AG08395 (cell line): ENCODE measurements around the gene ALDOB.
"Not testable (repeated sequence)": the region's sequence is repeated elsewhere in the genome, so short reads cannot be mapped to it uniquely, and the experiment has no call there.

Source experiments
- DNase-seq: peaks from one replicate; pipeline ENCODE4 v3.0.0; 2012; ENCODE audit warnings: mixed read lengths, low spot score

ALDOB gene

DNA sequence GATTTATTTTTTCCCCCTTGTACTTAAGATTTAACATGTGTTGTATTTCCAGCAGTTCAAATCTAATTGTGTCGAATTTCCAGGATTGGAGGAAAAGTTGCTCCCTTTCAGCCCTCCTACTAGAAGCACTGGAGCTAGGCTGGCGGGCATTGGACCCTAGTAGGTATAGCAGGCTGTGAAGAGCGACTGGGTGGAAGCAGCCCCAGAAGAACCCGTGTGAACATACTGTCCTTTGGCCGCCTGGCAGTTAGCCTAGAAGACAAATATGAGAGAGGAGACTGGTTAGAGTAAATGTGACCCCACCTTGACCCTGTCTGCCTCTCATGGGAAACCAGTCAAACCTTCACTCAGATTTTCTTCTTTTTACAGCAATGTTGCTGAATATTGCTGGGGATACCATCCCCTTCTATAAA is 13.9 kb downstream of the ALDOB start:
- DNase-seq = no peak

DNA sequence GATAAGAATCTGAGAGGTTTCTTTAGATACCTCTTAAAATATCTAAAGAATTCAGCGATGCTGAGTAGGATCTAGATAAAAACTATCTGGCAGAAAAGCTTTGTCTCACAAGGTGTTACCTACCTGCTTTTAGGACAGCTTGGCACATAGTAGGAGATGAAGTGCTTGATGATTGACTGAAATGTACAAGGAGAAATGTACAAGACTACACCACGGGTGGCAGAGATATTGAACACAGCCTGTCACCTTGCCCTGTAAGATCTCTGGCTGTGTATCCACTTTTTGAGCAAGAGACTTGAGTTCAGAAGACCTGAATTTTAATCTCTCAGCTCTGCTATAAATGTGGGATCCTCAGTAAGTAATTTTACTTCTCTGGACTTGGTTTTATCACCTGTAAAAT is 15.7 kb downstream of the ALDOB start:
- DNase-seq = no peak

DNA sequence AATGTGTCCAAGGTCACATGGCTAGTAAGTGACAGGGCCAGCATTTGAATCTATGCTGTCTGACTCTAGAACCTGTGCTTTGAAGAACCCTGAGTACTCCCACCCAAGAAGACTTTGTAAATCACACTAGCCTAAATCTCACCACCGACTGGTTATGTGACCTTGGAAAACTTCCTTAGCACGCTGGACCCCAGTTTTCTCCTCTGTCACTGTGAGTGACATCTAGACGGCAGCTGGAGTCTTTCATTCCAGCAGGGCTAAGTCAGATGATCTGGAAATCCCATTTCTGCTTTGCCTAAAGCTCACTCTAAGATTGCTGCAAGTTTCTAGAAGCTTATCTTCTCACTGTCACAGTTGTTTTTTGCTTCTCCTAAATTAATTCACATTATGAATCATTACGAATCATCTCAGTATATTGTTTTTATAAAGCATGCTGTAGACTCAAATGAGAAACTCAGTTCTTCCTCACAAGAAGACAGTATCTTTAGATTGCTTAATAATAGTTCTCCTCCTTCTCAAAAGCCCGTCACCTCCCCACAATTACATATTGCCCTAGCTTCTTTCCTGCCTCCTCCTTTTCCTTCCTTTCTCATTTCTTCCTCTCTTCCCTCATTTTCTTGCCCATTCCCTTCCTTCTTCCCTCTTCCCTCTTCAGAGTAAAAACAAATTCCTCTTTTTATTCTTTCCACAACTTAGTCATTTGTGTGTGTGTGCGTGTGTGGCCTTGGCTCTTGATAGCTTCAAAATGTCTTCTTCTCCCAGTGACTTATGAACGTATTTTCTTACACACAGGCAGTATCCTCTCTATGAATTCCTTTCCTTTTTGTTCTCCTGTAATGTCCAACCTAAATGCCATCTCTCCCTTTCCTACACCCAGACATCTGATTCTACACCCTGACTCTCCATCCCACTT is 16.8 kb downstream of the ALDOB start:
- DNase-seq = no peak

DNA sequence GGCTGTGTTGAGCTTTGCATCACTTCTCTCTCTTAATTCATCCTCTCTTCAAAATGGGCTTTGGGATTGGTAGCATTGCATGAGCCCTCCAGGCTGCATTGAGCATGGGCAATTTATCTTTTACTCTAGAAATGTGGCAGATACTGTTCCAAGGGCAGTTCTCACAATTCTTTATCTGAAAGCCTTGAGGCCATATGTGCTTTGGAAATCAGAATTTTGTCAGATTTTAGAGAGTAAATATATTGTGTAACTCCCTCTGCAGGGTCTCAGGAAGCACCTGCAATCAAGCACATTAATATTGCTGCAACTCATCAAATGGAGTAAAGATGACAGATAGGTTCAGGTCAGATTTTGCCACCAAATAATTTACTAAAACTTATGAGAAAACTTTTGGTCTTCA is 17.6 kb downstream of the ALDOB start:
- DNase-seq = no peak

DNA sequence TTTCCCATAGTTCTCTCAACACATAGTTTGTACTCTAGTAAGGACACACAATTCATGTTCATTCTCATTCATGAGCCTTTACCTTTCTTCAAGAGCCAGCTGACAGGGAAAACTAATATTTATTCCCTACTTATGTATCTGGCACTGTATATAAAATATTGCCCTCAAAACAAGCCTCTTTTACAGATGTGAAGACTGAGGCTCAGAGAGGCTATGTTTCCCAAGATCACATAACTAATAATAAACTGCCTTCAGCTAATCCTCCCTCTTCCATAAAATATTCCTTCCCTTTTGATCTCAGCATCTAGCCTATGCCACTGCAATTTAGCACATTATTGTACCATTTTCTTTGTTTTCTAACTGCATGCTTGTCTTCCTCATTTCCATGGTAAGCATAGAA is 18.2 kb downstream of the ALDOB start:
- DNase-seq = no peak

DNA sequence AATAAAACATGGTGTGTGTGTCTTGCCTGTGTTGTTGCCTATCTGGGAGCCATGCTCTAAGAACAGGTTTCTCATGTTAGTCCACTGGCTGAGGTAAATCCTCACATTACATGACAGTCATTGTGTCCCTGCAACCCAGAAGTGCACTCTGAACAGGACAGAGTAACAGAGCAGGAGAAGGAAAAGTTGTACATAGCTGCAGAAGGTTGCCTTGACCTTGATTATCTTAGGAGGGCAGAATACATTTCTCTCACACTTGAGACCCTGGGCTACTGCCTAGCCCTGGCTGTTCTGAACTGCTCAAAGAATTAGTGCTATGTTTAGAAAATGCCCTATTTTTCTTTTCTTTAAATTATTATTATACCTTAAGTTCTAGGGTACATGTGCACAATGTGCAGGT is 20.0 kb downstream of the ALDOB start:
- DNase-seq = no peak

DNA sequence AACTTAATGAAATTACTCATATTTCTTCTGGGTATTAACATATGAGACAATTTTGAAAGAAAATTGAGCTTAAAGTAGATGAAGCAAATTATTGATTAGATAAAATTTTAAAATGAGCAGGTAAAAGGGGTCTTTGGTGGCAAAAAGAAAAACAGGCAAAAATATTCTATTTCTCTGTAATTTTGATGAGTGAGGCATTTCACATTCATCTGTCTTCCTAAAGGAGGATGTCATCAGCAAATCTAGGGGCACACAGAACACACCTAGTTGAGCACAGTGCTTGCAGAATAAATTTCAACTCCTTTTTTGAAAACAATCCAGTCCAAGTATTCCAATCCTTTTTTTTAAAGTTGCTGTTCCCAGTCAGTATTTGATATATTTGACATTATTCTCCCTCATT is 20.7 kb downstream of the ALDOB start:
- no peak for DNase-seq

DNA sequence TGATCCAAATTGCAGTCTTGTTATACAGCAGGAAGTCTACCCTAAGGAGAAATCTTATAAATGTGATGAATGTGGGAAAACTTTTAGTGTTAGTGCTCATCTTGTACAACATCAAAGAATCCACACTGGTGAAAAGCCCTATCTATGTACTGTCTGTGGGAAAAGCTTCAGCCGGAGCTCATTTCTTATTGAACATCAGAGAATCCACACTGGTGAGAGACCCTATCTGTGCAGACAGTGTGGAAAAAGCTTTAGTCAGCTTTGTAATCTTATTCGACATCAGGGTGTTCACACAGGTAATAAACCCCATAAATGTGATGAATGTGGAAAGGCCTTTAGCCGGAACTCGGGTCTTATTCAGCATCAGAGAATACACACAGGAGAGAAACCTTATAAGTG is 26.5 kb downstream of the ALDOB start:
- no peak for DNase-seq

DNA sequence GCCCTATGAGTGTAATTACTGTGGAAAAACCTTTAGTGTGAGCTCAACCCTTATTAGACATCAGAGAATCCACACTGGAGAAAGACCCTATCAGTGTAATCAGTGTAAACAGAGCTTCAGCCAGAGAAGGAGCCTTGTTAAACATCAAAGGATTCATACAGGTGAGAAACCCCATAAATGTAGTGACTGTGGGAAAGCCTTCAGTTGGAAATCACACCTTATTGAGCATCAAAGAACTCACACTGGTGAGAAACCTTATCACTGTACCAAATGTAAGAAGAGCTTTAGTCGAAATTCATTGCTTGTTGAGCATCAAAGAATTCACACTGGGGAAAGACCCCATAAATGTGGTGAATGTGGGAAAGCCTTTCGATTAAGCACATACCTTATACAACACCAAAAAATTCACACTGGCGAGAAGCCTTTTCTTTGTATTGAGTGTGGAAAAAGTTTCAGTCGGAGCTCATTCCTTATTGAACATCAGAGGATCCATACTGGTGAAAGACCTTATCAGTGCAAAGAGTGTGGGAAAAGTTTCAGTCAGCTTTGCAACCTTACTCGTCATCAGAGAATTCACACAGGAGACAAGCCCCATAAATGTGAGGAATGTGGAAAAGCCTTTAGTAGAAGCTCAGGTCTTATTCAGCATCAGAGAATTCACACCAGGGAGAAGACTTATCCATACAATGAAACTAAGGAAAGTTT is 27.0 kb downstream of the ALDOB start:
- no peak for DNase-seq

DNA sequence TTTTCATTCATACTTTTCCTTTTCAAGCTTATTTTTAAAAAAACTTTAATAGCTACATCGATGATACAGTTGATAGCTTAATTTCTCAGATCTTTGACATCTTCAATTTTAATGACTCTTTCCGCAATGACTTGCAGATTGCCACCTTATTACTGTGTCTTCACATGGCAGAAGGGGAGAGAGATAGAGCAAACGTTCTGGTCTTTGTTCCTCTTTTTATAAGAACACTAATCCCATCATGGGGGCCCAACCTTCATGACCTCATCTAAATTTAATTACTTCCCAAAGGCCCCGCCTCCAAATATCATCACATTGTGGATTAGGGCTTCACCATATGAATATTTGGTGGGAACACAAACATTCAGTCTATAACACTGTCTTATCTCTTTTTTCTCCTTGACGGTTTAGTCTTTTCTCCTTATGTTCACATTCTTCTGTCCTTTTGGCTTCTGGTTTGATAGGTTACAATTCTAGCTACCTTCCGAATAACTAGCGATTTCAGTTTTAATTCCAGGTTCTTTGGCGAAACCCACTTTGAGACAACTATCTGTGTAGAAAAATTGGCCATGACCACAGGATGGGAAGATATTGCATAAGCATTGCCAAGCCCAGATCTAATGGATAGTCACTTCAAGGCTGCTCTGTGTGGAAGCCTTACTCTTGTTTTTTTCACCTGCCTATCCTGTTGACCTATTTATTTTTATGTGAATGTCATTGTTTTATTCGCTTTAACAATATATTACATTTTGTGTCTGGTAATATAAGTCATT is 31.9 kb downstream of the ALDOB start:
- no peak for DNase-seq

DNA sequence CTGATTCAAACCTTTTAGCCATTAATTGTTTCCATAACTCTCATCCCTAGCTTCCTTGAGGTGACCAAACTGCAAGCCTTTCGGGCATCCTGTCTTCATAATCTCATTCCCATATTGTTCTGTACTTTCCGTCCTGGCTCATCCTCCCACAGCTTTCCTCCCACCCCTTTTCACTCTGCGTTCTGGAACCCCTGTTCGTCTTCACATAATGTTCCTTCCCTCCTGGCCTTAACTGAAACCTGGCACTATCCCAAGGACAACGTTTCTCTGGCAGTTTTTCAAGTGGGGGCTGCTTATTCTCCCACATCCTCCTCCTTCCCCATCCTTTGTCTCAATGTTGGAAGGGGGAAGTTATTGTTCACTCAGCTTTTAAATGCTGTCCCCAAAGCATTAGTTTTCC is 35.5 kb downstream of the ALDOB start:
- DNase-seq = no peak

DNA sequence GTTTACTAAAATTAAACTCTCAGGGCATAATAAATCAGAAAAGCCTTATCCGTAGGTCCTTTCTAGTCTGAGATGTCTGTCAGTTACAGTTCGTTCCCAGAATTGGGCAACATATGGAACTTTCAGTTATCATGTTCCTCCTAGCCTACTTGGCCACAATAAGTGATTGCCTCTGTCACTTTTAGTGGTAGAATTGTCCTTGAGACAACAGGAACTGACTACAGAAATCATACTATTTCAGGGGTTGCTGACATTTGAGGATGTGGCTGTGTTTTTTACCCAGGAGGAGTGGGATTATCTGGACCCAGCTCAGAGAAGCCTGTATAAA is 36.0 kb downstream of the ALDOB start:
- DNase-seq = no peak

DNA sequence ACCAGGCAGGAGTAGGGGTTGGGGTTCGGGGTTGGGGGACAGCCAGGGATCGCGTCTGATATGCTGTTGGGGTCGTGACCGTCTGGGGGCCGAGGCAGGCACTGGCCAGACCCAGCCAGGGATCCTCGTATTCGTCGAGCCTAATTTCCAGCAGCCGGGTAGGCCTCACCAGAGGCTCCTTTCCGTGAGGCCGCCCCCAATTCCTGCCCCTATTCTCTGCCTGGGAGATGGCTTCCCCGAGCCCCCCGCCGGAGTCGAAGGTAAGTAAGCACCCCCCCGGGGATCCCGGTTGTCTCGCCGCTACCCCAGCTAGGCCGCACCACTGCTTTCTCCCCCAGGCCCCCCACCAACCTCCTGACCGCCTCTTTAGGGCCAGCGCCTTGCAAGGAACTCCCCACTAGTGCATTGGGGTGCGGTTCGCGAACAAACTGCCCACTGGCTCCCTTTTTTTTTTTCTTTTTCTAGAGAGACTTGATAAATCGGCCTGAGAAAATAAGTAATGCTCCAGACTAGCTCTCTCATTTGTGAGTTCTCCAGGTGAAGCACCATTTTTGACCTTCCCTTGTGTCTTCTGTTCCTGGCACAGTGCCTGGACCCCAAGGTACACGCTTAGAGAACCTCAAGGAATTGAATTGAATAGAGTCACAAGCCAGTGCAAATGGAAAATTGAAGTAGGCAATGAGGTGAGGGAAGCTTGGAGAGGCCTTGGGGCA is 36.5 kb downstream of the ALDOB start:
- DNase-seq = peak; percentile 11

DNA sequence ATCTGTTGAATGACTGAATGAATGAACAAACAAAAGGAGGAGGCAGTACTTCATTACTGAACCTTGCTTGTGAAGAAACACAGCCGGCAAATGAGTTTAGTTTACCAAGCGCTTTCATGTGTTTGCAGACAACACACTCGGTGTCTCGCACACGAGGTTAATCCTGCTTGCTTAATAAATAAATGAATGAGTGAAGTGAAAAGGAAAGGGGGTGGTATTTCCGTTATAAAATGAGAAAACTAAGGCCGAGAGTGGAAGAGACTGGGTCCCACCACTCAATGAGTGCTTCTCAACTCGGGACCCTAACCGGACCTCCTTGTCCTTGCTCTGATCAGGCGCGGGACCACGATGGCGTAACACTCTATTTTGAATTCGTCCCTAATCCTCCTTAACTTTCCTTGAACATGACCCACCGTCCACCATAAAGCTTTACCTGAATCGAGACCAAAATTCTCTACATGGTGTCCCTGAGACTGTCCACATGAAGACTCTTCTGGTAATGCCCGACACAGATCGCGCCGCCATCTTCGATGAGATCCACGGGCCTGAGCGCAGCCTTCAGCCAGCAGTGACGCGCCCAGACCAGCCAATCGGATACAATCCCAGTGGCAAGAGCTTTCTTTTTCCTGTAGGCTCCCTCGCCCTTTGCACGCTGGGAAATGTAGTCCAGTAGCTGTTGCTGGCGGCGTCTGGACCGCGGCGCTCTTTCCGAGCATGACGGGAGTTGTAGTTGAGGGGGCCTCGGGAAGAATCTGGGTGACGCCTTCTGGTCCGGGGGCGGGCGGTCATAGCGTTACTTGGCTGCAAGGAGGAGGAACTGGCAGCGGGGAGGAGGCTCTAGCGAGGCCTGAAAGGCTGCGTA is 37.3 kb downstream of the ALDOB start, which contains the start of the genes MRPL50 and ZNF189:
Gene MRPL50 (minus strand): TSS at position 551 of the 862 bp plus-strand sequence. CDS start 26 bp downstream, at position 525.
Gene ZNF189 (plus strand): TSS at position 784 of the 862 bp plus-strand sequence. CDS start 306 bp downstream, outside the sequence.
- peak; percentile 98 for DNase-seq

DNA sequence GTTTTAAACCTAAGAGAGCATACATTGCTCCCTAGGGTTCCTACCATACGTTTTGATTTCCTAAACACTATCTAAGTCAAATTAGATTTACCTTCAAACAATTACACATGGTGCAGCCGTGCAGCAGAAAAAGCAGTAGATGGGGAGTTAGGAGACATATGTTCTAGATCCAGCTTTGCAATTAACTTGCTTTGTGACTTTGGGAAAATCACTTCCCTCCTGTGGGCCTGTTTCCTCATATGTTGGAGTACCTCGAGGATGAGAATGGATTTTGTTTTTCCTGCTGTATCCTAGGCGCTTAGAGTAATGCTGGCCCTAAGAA is 37.9 kb downstream of the ALDOB start:
- no peak for DNase-seq

DNA sequence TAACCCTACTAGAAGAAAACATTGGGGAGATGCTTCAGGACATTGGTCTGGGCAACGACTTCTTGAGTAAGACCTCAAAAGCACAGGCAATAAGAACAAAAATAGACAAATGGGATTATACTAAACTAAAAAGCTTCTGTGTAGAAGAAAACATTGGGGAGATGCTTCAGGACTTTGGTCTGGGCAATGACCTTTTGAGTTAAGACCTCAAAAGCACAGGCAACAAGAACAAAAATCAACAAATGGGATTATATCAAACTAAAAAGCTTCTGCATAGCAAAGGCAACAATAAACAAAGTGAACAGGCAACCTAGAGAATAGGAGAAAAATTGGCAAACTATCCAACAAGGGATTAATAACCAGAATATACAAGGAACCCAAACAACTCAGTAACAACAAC is 40.9 kb downstream of the ALDOB start:
- no peak for DNase-seq

DNA sequence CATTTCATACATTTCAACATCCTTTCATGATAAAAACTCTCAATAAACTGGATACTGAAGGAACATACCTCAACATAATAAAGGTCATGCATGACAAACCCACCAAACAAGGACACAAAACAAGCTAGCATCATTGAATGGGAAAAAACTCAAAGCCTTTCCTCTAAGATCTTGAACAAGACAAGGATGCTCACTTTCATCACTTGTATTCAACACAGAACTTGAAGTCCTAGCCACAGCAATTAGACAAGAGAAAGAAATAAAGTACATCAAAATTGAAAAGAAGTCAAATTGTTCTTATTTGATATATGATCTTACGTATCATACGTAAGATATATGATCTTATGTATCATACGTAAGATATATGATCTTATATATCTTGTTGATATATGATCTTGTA is 42.4 kb downstream of the ALDOB start:
- DNase-seq = no peak

DNA sequence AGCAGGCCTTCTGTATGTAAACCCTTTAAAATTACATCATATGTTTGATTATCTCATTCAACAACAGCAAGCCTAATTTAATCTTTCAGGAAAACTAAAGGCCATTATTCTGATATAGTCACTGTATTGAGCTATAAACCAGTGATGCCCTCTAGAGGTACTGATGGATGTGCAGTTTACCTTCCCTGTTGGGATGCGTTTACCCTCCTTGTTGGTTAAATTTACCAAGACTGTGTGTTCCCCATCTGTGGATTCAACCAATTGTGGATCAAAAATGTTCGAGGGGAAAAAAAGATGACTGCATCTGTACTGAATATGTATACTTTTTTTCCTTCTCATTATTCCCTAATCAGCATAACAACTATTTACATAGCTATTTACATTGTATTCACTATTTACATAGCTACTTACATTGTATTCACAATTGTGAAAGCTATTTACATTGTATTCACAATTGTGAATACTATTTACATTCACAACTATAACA is 47.0 kb downstream of the ALDOB start:
- no peak for DNase-seq

DNA sequence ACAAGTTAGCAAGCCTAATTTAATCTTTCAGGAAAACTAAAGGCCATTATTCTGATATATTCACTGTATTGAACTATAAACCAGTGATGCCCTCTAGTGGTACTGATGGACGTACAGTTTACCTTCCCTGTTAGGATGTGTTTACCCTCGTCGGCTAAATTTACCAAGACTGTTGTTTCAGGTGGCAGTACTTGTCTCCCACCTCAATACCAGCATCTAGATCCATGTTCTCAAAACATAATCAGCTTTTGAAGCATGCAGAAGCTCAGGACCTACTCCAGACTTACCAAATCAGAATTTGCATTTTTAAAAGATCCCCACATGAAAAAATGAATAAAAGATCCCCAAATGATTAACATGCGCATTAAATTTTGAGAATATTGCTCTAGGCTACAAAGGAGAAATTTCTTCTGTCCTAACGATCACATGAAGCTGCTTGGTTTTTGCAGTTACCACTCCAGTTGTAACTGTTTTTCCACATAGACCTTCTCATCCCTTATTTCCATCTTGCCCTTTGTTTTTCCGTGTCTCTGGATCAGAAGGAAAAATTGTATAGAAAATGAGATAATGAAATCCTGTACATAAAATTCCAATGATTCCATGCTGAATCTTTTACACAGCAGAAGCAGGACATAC is 47.6 kb downstream of the ALDOB start:
- DNase-seq = peak; percentile 25

DNA sequence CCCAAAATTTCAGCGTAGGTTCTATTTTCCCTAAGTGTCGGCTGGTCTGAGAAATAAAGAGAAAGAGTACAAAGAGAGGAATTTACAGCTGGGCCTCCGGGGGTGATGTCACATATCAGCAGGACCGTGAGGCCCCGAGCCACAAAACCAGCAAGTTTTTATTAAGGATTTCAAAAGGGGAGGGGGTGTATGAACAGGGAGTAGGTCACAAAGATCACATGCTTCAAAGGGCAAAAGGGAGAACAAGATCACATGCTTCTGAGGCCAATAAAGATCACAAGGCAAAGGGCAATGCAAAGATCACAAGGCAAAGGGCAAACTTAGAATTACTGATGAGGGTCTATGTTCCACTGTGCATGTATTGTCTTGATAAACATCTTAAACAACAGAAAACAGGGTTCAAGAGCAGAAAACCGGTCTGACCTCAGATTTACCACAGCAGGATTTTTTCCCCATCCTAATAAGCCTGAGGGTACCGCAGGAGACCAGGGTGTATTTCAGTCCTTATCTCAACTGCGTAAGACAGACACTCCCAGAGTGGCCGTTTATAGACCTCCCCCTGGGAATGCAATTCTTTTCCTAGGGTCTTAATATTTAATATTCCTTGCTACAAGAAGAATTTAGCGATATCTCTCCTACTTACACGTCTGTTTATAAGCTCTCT is 50.6 kb downstream of the ALDOB start, which contains the start of gene BAAT:
Gene BAAT (minus strand): TSS at position 134 of the 664 bp plus-strand sequence. CDS start 13,602 bp downstream, outside the sequence.
- not testable (repeated sequence) for DNase-seq
